NCI-H2196 (cell line): ENCODE results near the gene RPL18.
"Not testable (repeated sequence)": the region's sequence is repeated elsewhere in the genome, so short reads cannot be mapped to it uniquely, and the experiment has no call there.

Source experiments
- DNase-seq: peaks from one replicate; lab custom pipeline; 2025; ENCODE audit not compliant: unreplicated experiment; lab: John Stamatoyannopoulos, UW

The RPL18 gene

GRCh38 chr19:48644839-48645619 lies 26.1 kb upstream of the RPL18 start:
- DNase-seq, result peak; percentile 75

- no peak for DNase-seq
Observed at GRCh38 chr19:48644355-48644754, 25.4 kb upstream of the RPL18 start.

GRCh38 chr19:48642862-48643261 lies 23.9 kb upstream of the RPL18 start:
- no peak for DNase-seq

GRCh38 chr19:48641850-48642249 lies 22.9 kb upstream of the RPL18 start:
- no peak for DNase-seq

GRCh38 chr19:48639483-48640375 lies 20.8 kb upstream of the RPL18 start:
- no peak for DNase-seq

- DNase-seq, result no peak
Observed at GRCh38 chr19:48638831-48639381, 19.9 kb upstream of the RPL18 start.

- peak; percentile 84 for DNase-seq
Observed at GRCh38 chr19:48637948-48638830, 19.2 kb upstream of the RPL18 start.

GRCh38 chr19:48637449-48637947 lies 18.5 kb upstream of the RPL18 start:
- peak; percentile 99 for DNase-seq

GRCh38 chr19:48636859-48637448 lies 18.0 kb upstream of the RPL18 start, which contains the start of gene DBP:
TSS of gene DBP (minus strand) at chr19:48637379. CDS start at chr19:48636994, 385 bp downstream.
- DNase-seq, result peak; percentile 60

- no peak for DNase-seq
Observed at GRCh38 chr19:48635966-48636858, 17.2 kb upstream of the RPL18 start.

- DNase-seq, result peak; percentile 81
Observed at GRCh38 chr19:48635263-48635965, 16.4 kb upstream of the RPL18 start.

- DNase-seq, result peak; percentile 99
Observed at GRCh38 chr19:48634424-48635262, 15.7 kb upstream of the RPL18 start.

- DNase-seq, result no peak
Observed at GRCh38 chr19:48634036-48634342, 15.0 kb upstream of the RPL18 start.

GRCh38 chr19:48633148-48634035 lies 14.4 kb upstream of the RPL18 start:
- DNase-seq, result no peak

- DNase-seq, result peak; percentile 26
Observed at GRCh38 chr19:48632692-48633147, 13.7 kb upstream of the RPL18 start.

GRCh38 chr19:48632286-48632685 lies 13.3 kb upstream of the RPL18 start:
- not testable (repeated sequence) for DNase-seq

- peak; percentile 54 for DNase-seq
Observed at GRCh38 chr19:48631225-48631624, 12.2 kb upstream of the RPL18 start.
